ENCODE measurements around the gene IFI27L2. TPM values are rescaled to one million over a fixed set of nuclear protein-coding genes. Genes with fewer than 3 reads are reported as not detected.

IFI27L2 gene
- total RNA-seq, 2 donors from 2014 or later, result 42.7 to 150 TPM

DNA sequence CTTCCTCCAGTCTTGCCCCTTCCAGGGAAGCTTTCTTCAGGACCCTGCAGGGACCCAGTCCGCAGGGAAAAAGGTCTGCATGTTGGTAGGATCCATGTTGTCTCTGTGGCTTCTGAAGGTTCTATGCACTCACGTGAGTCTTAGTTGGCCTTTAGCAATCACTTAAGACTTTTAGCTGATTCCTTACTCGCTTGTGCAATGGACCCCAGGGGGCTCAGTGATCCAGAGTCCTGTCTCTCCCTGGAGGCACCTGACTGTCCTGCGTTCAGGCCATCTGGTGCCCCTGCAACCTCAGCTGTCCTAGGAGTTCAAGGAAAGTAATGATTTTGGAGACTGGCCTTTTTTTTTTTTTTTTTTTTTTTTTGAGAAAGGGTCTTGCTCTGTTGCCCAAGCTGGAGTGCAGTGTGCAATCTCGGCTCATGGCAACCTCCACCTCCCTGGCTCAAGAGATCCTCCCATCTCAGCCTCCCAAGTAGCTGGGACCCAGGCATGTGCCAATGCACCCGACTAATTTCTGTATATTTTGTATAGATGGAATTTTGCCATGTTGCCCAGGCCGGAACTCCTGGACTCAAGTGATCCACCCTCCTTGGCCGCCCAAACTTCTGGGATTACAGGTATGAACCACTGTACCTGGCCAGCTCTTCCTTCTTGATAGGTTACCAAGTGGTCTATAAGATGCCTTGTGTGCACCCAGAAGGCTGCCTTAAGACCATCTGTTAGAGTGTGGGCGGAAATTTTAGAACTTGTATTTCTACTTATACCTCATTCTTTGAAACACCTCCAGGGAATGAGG lies 4.6 kb downstream of the IFI27L2 start:
- ATAC-seq (ENCODE audit: insufficient number of reproducible peaks, low FRiP score, low read depth) (no peak), DNase-seq (ENCODE audit: low spot score) (no peak)
- H3K27me3 ChIP-seq (replicated peaks; ENCODE audit: insufficient read depth), result no peaks in the 10 kb centered on the region
- no peak overlapping the region for H3K27ac ChIP-seq
- TF ChIP-seq, protein P1, sequence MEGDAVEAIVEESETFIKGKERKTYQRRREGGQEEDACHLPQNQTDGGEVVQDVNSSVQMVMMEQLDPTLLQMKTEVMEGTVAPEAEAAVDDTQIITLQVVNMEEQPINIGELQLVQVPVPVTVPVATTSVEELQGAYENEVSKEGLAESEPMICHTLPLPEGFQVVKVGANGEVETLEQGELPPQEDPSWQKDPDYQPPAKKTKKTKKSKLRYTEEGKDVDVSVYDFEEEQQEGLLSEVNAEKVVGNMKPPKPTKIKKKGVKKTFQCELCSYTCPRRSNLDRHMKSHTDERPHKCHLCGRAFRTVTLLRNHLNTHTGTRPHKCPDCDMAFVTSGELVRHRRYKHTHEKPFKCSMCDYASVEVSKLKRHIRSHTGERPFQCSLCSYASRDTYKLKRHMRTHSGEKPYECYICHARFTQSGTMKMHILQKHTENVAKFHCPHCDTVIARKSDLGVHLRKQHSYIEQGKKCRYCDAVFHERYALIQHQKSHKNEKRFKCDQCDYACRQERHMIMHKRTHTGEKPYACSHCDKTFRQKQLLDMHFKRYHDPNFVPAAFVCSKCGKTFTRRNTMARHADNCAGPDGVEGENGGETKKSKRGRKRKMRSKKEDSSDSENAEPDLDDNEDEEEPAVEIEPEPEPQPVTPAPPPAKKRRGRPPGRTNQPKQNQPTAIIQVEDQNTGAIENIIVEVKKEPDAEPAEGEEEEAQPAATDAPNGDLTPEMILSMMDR (IDR thresholded peaks at IDR 0.05), result no peak
- no peak overlapping the region for H3K4me3 ChIP-seq
- H3K4me1 ChIP-seq (ENCODE audit: control insufficient read depth in 1 of 2, low read depth in 2 of 2), result peaks cover 3 to 14% of the 10 kb centered on the region in 2 donors
- H3K36me3 ChIP-seq, result no peaks in the 10 kb centered on the region
- H3K9me3 ChIP-seq, result no peaks in the 10 kb centered on the region

DNA sequence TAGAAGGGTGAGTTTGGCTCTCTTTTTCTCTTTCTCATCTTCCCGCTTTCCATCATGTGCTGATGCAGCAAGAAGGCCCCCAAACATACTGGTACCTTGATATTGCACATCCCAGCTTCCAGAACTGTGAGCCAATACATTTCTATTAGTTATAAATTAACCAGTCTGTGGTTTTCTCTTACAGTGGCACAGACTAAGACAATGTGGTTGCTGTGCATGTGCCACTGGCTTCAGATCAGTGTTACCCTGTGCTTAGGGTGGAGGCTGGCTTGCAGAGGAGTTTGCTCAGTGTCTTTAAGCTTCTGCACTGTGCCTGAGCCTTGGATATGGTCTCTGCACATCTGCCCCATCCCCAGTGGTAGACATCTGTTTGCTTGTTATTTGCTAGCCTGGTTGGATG lies 5.5 kb downstream of the IFI27L2 start:
- TF ChIP-seq, protein P1 (IDR thresholded peaks at IDR 0.05), result no peak
- peaks cover under 1 to 12% of the 10 kb centered on the region in 2 donors for H3K4me1 ChIP-seq (ENCODE audit: control insufficient read depth in 1 of 2, low read depth in 2 of 2)
- H3K36me3 ChIP-seq, result no peaks in the 10 kb centered on the region
- H3K27me3 ChIP-seq (replicated peaks; ENCODE audit: insufficient read depth), result no peaks in the 10 kb centered on the region
- H3K4me3 ChIP-seq, result no peak overlapping the region
- no peak for DNase-seq (ENCODE audit: low spot score)
- no peak for ATAC-seq (ENCODE audit: insufficient number of reproducible peaks, low FRiP score, low read depth)
- no peaks in the 10 kb centered on the region for H3K9me3 ChIP-seq
- no peak overlapping the region for H3K27ac ChIP-seq

DNA sequence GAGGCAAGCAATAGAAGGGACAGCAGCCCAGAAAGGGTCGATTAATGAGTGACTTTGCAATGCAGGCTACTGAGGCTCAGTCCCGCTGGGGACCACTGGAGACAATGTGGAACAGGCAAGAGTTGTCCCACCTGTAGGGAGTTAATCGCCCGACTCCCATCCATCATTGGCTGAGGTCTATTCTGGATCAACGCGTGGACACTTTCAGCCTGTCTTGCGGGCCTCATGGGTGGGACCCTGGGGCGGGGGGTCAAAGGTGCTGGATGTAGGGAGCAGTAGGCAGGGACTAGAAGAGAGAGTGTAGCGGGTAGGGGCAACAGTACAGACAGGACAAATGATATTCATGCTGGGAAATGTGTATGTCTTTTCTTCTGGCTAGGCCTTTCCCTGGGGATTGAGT lies 6.1 kb downstream of the IFI27L2 start:
- DNase-seq (ENCODE audit: low spot score), result no peak
- Histone ChIP-seq H3K27me3 (replicated peaks; ENCODE audit: insufficient read depth) (no peaks in the 10 kb centered on the region), H3K27ac (no peak overlapping the region), H3K9me3 (no peaks in the 10 kb centered on the region), H3K4me1 (ENCODE audit: control insufficient read depth in 1 of 2, low read depth in 2 of 2) (peaks cover 0 to 7% of the 10 kb centered on the region in 2 donors), H3K4me3 (no peak overlapping the region), H3K36me3 (no peaks in the 10 kb centered on the region)
- no peak for ATAC-seq (ENCODE audit: insufficient number of reproducible peaks, low FRiP score, low read depth)
- TF ChIP-seq, protein P1 (IDR thresholded peaks at IDR 0.05), result no peak

DNA sequence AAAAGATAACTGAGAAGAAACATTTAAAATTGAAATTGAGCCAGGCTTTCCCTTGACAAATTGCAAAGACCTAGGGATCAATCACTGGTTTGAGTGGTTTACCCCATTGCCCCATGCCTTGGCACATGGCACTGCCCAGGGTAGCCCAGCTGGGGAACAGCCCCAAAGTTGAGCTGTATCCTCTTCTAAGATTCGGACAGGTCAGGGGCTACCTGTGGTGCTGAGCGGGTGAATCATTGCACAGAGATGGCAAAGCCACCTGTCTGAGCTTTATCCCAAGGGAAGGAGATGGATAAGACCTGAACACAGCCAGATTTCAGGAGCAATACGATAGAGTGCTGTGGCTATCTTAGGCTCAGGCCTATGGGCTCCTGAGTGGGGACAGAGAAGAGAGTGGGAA lies 7.0 kb downstream of the IFI27L2 start:
- Histone ChIP-seq H3K27me3 (replicated peaks; ENCODE audit: insufficient read depth) (no peaks in the 10 kb centered on the region), H3K4me1 (ENCODE audit: control insufficient read depth in 1 of 2, low read depth in 2 of 2) (peaks cover 0 to 7% of the 10 kb centered on the region in 2 donors), H3K4me3 (no peak overlapping the region), H3K36me3 (no peaks in the 10 kb centered on the region), H3K9me3 (no peaks in the 10 kb centered on the region), H3K27ac (no peak overlapping the region)
- DNase-seq (ENCODE audit: low spot score), result no peak
- ATAC-seq (ENCODE audit: insufficient number of reproducible peaks, low FRiP score, low read depth), result no peak
- TF ChIP-seq, protein P1 (IDR thresholded peaks at IDR 0.05), result no peak

DNA sequence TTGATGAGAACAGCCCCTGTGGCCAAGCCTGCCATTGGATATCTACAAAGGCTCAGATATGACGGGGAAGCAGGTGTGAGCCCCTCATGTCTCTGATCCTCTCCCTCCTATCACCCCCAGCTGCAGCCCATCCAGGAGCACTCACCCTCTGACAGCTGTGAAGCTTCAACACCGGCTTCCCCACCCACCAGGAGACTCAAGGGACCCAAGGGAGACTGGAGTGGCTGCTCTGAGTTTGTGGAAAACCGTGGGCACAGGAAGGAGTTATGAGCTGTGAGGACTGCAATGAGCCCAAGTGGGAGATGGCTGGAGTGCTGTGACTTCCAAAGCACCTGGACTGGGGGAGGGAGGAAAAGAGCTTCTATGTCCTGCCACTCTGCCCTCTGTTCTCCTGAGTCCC lies 7.9 kb downstream of the IFI27L2 start:
- ATAC-seq (ENCODE audit: insufficient number of reproducible peaks, low FRiP score, low read depth) (no peak), DNase-seq (ENCODE audit: low spot score) (no peak)
- H3K4me1 ChIP-seq (ENCODE audit: control insufficient read depth in 1 of 2, low read depth in 2 of 2), result peaks cover 0 to 7% of the 10 kb centered on the region in 2 donors
- TF ChIP-seq, protein P1 (IDR thresholded peaks at IDR 0.05), result no peak
- H3K27ac ChIP-seq, result no peak overlapping the region
- no peak overlapping the region for H3K4me3 ChIP-seq
- H3K36me3 ChIP-seq, result no peaks in the 10 kb centered on the region
- no peaks in the 10 kb centered on the region for H3K27me3 ChIP-seq (replicated peaks; ENCODE audit: insufficient read depth)
- H3K9me3 ChIP-seq, result no peaks in the 10 kb centered on the region

All from thoracic aorta (tissue), 2 donors.